Measurements from ENCODE around the gene RSPO3. TPM values are rescaled to one million over a fixed set of nuclear protein-coding genes. Genes with fewer than 3 reads are reported as not detected.

Gene RSPO3
- total RNA-seq, 1 donor from 2014 or later: 0.27 TPM

GRCh38 chr6:127148511-127148910 is 30.0 kb downstream of the RSPO3 start:
- no peaks in the 10 kb centered on the region for H3K36me3 ChIP-seq
- H3K27me3 ChIP-seq (ENCODE audit: low read depth): no peaks in the 10 kb centered on the region
- intact Hi-C loops (cut with micrococcal nuclease): no loop called here
- H3K4me1 ChIP-seq: peaks cover 8% of the 10 kb centered on the region
- TF ChIP-seq CTCF (IDR thresholded peaks at IDR 0.05; ENCODE audit: borderline replicate concordance): no peak
- no peak overlapping the region for H3K27ac ChIP-seq (replicated peaks)
- H3K4me3 ChIP-seq: no peak overlapping the region
- no peaks in the 10 kb centered on the region for H3K9me3 ChIP-seq (replicated peaks)
- no peak for DNase-seq

- Histone ChIP-seq H3K27ac (replicated peaks) (no peak overlapping the region), H3K4me1 (no peaks in the 10 kb centered on the region), H3K4me3 (no peak overlapping the region), H3K9me3 (replicated peaks) (no peaks in the 10 kb centered on the region), H3K27me3 (ENCODE audit: low read depth) (no peaks in the 10 kb centered on the region), H3K36me3 (no peaks in the 10 kb centered on the region)
- DNase-seq: no peak
- no peak for TF ChIP-seq CTCF (IDR thresholded peaks at IDR 0.05; ENCODE audit: borderline replicate concordance)
- intact Hi-C loops (cut with micrococcal nuclease): no loop called here
These were observed 36.0 kb downstream of the RSPO3 start for GRCh38 chr6:127154509-127154908.

- H3K27ac ChIP-seq (replicated peaks): no peak overlapping the region
- no peak for DNase-seq
- H3K27me3 ChIP-seq (ENCODE audit: low read depth): no peaks in the 10 kb centered on the region
- H3K4me3 ChIP-seq: no peak overlapping the region
- intact Hi-C loops (cut with micrococcal nuclease): no loop called here
- H3K4me1 ChIP-seq: peaks cover 6% of the 10 kb centered on the region
- H3K36me3 ChIP-seq: no peaks in the 10 kb centered on the region
- TF ChIP-seq CTCF (IDR thresholded peaks at IDR 0.05; ENCODE audit: borderline replicate concordance): no peak
- no peaks in the 10 kb centered on the region for H3K9me3 ChIP-seq (replicated peaks)
These were observed 42.0 kb downstream of the RSPO3 start for GRCh38 chr6:127160484-127160883.

- intact Hi-C loops (cut with micrococcal nuclease): no loop called here
- no peak for DNase-seq
These were observed 44.4 kb downstream of the RSPO3 start for GRCh38 chr6:127162836-127163235.

GRCh38 chr6:127164036-127164435 is 45.6 kb downstream of the RSPO3 start:
- intact Hi-C loops (cut with micrococcal nuclease): no loop called here
- DNase-seq: no peak

More at GRCh38 chr6:127162836-127163235, 44.4 kb downstream of the RSPO3 start:
- H3K27me3 ChIP-seq (ENCODE audit: low read depth): no peaks in the 10 kb centered on the region
- H3K4me3 ChIP-seq: no peak overlapping the region
- H3K36me3 ChIP-seq: no peaks in the 10 kb centered on the region
- no peak for TF ChIP-seq CTCF (IDR thresholded peaks at IDR 0.05; ENCODE audit: borderline replicate concordance)
- no peaks in the 10 kb centered on the region for H3K9me3 ChIP-seq (replicated peaks)
- H3K4me1 ChIP-seq: peaks cover 6% of the 10 kb centered on the region
- no peak overlapping the region for H3K27ac ChIP-seq (replicated peaks)

More at GRCh38 chr6:127164036-127164435, 45.6 kb downstream of the RSPO3 start:
- Histone ChIP-seq H3K36me3 (no peaks in the 10 kb centered on the region), H3K4me1 (peaks cover 6% of the 10 kb centered on the region), H3K27me3 (ENCODE audit: low read depth) (no peaks in the 10 kb centered on the region), H3K4me3 (no peak overlapping the region), H3K27ac (replicated peaks) (no peak overlapping the region), H3K9me3 (replicated peaks) (peaks cover 6% of the 10 kb centered on the region)
- TF ChIP-seq CTCF (IDR thresholded peaks at IDR 0.05; ENCODE audit: borderline replicate concordance): no peak

Data from left ventricle myocardium inferior (tissue), 1 donor.